Sigmoid colon (tissue), 7 donors: ENCODE results near the gene AHNAK2. TPM values are rescaled to one million over a fixed set of nuclear protein-coding genes. Genes with fewer than 3 reads are reported as not detected.
"Not testable (repeated sequence)": the region's sequence is repeated elsewhere in the genome, so short reads cannot be mapped to it uniquely, and the experiment has no call there.

Experiments
- DNase-seq: peaks from one replicate; pipeline ENCODE4 v3.0.0-alpha.2; 2019
- H3K27ac ChIP-seq, 4 donors: fragments of 200-600 bp; sonication (generic); one replicate each; pipeline ENCODE4 v1.5.1; 2016 to 2019; ENCODE audit warnings: mild to moderate bottlenecking in 1 of 4
- H3K27me3 ChIP-seq, 3 donors: fragments of 200-600 bp; sonication (generic); one replicate each; pipeline ENCODE4 v1.5.1; 2019; ENCODE audit warnings: mild to moderate bottlenecking in 1 of 3
- H3K36me3 ChIP-seq, 4 donors: fragments of 200-600 bp; sonication (generic); one replicate each; pipeline ENCODE4 v1.5.1; 2016 to 2019
- H3K4me1 ChIP-seq, 4 donors: fragments of 200-600 bp; sonication (generic); one replicate each; pipeline ENCODE4 v1.5.1; 2017 to 2019
- H3K4me3 ChIP-seq, 4 donors: fragments of 200-600 bp; sonication (generic); one replicate each; pipeline ENCODE4 v1.5.1; 2017 to 2019; ENCODE audit warnings: mild to moderate bottlenecking in 2 of 4, moderate library complexity in 1 of 4
- H3K9me3 ChIP-seq, 4 donors: fragments of 200-600 bp in 3 of 4; sonication (generic) in 3 of 4; one replicate each; pipeline versions ENCODE4 v1.5.1 to v1.6.1; 2013 to 2019
- CTCF ChIP-seq, 4 experiments: fragments of 450-650 bp in 3 of 4; fragments of 200-600 bp in 1 of 4; IDR thresholded peaks; one replicate each; pipeline ENCODE4 v1.5.1; 2016 to 2019; ENCODE audit warnings: antibody characterized with exemption in 4 of 4, mild to moderate bottlenecking in 3 of 4, moderate library complexity in 2 of 4
- EP300 ChIP-seq, 4 donors: sonication (generic); formaldehyde crosslinking; IDR thresholded peaks; one replicate each; pipeline ENCODE4 v1.6.1; 2017; ENCODE audit warnings: antibody characterized with exemption in 4 of 4
- POLR2A ChIP-seq, 2 donors: fragments of 450-650 bp; IDR thresholded peaks; one replicate each; pipeline ENCODE4 v1.6.1; 2016; ENCODE audit warnings: antibody characterized with exemption in 2 of 2, mild to moderate bottlenecking in 2 of 2, moderate library complexity in 2 of 2
- POLR2AphosphoS5 ChIP-seq, 4 donors: sonication (generic); formaldehyde crosslinking; IDR thresholded peaks; one replicate each; pipeline ENCODE4 v1.6.1; 2017; ENCODE audit warnings: antibody characterized with exemption in 4 of 4
- WGBS, 2 donors: extraction: QIAGEN DNeasy Blood & Tissue Kit; methylation state at CpG; one replicate each; pipeline ENCODE4 v1.1.7; 2013; 5-methylcytosine and 5-hydroxymethylcytosine counted together
- intact Hi-C: fragments of 100-400 bp; cut with DNase I; formaldehyde crosslinking; loops from one replicate; pipeline ENCODE4 v1.15.1; 2023
- polyA plus RNA-seq, 3 donors: library from polyadenylated mRNA; stranded (reverse); fragments of 200-250 nt; gene quantifications; one replicate each; pipeline ENCODE4 v1.2.3, GENCODE V29; 2013
- total RNA-seq, 4 donors: library from RNA; depleted of rRNA; stranded (reverse); fragments of >200 nt; gene quantifications; one replicate each; pipeline ENCODE4 v1.1.0, GENCODE V29; 2016
- donor health status: healthy with polysubstance abuse.
- donor health status: Bipolar disorder and iron deficiency.
- donor health status: healthy.

Gene AHNAK2
- total and polyA plus RNA-seq, 7 donors, result 0.23 to 218 (median 81.9) TPM

GRCh38 chr14:104950021-104950420 is 28.2 kb downstream of the AHNAK2 start:
- Histone ChIP-seq H3K4me3 (no peak overlapping the region), H3K9me3 (no peaks in the 10 kb centered on the region), H3K27ac (no peak overlapping the region), H3K36me3 (peaks cover under 1 to 94% (median 14%) of the 10 kb centered on the region in 4 donors), H3K27me3 (no peaks in the 10 kb centered on the region), H3K4me1 (no peaks in the 10 kb centered on the region)
- TF ChIP-seq EP300 (IDR thresholded peaks at IDR 0.05), result no peak
- no peak for TF ChIP-seq POLR2AphosphoS5 (IDR thresholded peaks at IDR 0.05)
- TF ChIP-seq CTCF (IDR thresholded peaks at IDR 0.05), result no peak
- no peak for TF ChIP-seq POLR2A (IDR thresholded peaks at IDR 0.05)
- WGBS, 2 donors, result 88 to 94% methylated on average over 17 of the region's 17 CpGs
- DNase-seq, result no peak
- intact Hi-C loops, result no loop called here

GRCh38 chr14:104949406-104949955 is 28.7 kb downstream of the AHNAK2 start:
- whole genome bisulfite sequencing, 2 donors, result 95 to 96% methylated on average over 24 of the region's 24 CpGs
- H3K4me3 ChIP-seq, H3K4me1 ChIP-seq, H3K27ac ChIP-seq, H3K9me3 ChIP-seq, intact Hi-C loops, DNase-seq, H3K27me3 ChIP-seq: not testable (repeated sequence)
- H3K36me3 ChIP-seq, result peaks cover 0 to 94% (median 8%) of the 10 kb centered on the region in 4 donors

GRCh38 chr14:104948736-104949031 is 29.5 kb downstream of the AHNAK2 start:
- Histone ChIP-seq H3K27me3 (no peaks in the 10 kb centered on the region), H3K4me3 (no peak overlapping the region), H3K4me1 (no peaks in the 10 kb centered on the region), H3K27ac (no peak overlapping the region), H3K36me3 (peaks cover 0 to 94% (median 2%) of the 10 kb centered on the region in 4 donors), H3K9me3 (no peaks in the 10 kb centered on the region)
- intact Hi-C loops, result no loop called here
- DNase-seq, result no peak
- WGBS, 2 donors, result 92 to 93% methylated on average over 7 to 11 of the region's 11 CpGs
- TF ChIP-seq EP300 (IDR thresholded peaks at IDR 0.05) (no peak), POLR2AphosphoS5 (IDR thresholded peaks at IDR 0.05) (no peak), CTCF (IDR thresholded peaks at IDR 0.05) (no peak), POLR2A (IDR thresholded peaks at IDR 0.05) (no peak)

GRCh38 chr14:104947881-104948735 is 30.1 kb downstream of the AHNAK2 start:
- peaks cover 0 to 95% (median 2%) of the 10 kb centered on the region in 4 donors for H3K36me3 ChIP-seq
- H3K27ac ChIP-seq, intact Hi-C loops, H3K4me3 ChIP-seq, DNase-seq, H3K4me1 ChIP-seq, H3K9me3 ChIP-seq, H3K27me3 ChIP-seq: not testable (repeated sequence)
- WGBS, 2 donors, result 93 to 95% methylated on average over 35 of the region's 35 CpGs

- H3K27me3 ChIP-seq, H3K9me3 ChIP-seq, H3K27ac ChIP-seq, DNase-seq, intact Hi-C loops, H3K4me3 ChIP-seq, H3K4me1 ChIP-seq: not testable (repeated sequence)
- WGBS, 2 donors, result 91 to 95% methylated on average over 13 of the region's 13 CpGs
- H3K36me3 ChIP-seq, result peaks cover 0 to 98% (median 4%) of the 10 kb centered on the region in 4 donors
Measured at GRCh38 chr14:104947201-104947600, 31.0 kb downstream of the AHNAK2 start.

- WGBS, 2 donors, result 91 to 94% methylated on average over 42 to 43 of the region's 43 CpGs
- H3K4me1 ChIP-seq, H3K27me3 ChIP-seq, intact Hi-C loops, DNase-seq, H3K4me3 ChIP-seq, H3K9me3 ChIP-seq, H3K27ac ChIP-seq: not testable (repeated sequence)
- peaks cover 0 to 98% (median 9%) of the 10 kb centered on the region in 4 donors for H3K36me3 ChIP-seq
Measured at GRCh38 chr14:104945986-104946965, 31.9 kb downstream of the AHNAK2 start.

- H3K27me3 ChIP-seq, H3K27ac ChIP-seq, DNase-seq, intact Hi-C loops, H3K4me3 ChIP-seq, H3K9me3 ChIP-seq, H3K4me1 ChIP-seq: not testable (repeated sequence)
- 89 to 93% methylated on average over 18 to 20 of the region's 20 CpGs for WGBS, 2 donors
- peaks cover 0 to 98% (median 12%) of the 10 kb centered on the region in 4 donors for H3K36me3 ChIP-seq
Measured at GRCh38 chr14:104945266-104945665, 32.9 kb downstream of the AHNAK2 start.

- intact Hi-C loops, DNase-seq, H3K4me3 ChIP-seq, H3K27me3 ChIP-seq, H3K27ac ChIP-seq, H3K4me1 ChIP-seq, H3K9me3 ChIP-seq: not testable (repeated sequence)
- WGBS, 2 donors, result 90 to 95% methylated on average over 29 of the region's 29 CpGs
- peaks cover 0 to 100% (median 14%) of the 10 kb centered on the region in 4 donors for H3K36me3 ChIP-seq
Measured at GRCh38 chr14:104944436-104945205, 33.6 kb downstream of the AHNAK2 start.

- H3K4me1 ChIP-seq, intact Hi-C loops, H3K27ac ChIP-seq, H3K4me3 ChIP-seq, H3K27me3 ChIP-seq, DNase-seq, H3K9me3 ChIP-seq: not testable (repeated sequence)
- peaks cover 0 to 100% (median 20%) of the 10 kb centered on the region in 4 donors for H3K36me3 ChIP-seq
- WGBS, 2 donors, result 76 to 94% methylated on average over 6 of the region's 6 CpGs
Measured at GRCh38 chr14:104944016-104944308, 34.2 kb downstream of the AHNAK2 start.
